HT1080 (cell line): Measurements from ENCODE around the gene CCR5. TPM values are rescaled to one million over a fixed set of nuclear protein-coding genes. Genes with fewer than 3 reads are reported as not detected.
A peak's percentile ranks its signal among the peaks of the same experiment; 100 is the strongest.

Experiments used
- DNase-seq: peaks from one replicate; pipeline ENCODE4 v3.0.0-alpha.2; 2015; ENCODE audit warnings: low read depth
- total RNA-seq: library from RNA; depleted of rRNA; stranded (reverse); fragments of >200 nt; shearing (Covaris generic); gene quantifications from 2 replicates; pipeline ENCODE4 v1.2.3, GENCODE V29; 2014

Gene CCR5
- total RNA-seq, 1 experiment from 2014 or later, result not detected

DNA sequence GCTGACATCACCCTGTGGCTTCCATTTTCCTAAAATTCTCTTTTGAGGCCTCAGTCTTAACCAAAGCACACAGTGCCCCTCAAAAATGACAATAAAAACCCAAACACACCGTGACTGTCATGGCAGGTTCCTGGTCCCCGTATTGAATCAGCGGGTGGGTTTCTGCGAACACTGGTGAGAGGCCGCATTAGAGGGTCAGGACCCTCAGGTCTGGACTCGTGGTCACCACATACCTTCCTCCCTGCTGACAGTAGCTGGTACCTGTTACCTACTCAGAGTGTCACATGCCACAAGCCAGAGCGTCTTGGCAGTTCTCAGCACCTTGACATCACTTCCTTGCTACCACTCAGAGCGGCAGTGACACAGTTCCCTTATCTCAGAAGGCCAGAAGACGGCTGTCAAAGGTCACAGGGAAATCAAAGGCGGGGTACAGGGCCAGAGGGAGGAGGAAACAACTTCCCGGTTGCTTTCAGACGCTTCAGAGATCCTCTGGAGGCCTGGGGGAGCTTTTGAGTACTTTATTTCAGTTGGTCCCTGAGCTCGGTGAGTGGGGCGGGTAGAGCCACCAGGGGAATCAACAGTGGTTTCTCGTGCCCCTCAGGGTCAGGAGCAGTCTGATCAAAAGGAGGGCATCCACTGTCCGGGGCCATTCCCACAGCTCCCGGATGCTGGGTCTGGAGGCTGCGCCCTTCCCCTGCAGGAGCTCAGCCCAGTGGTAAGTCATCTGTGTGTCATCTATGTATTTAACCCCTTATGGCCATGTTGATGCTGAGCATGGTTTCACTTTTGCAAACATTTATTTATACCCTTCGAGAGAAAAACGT is 36.3 kb downstream of the CCR5 start, which contains the start of the genes CCR5AS and CCRL2:
CCR5AS (minus strand) TSS at position 279 of the 824 bp plus-strand sequence.
CCRL2 (plus strand) TSS at position 472 of the 824 bp plus-strand sequence. CDS start 821 bp downstream, outside the sequence.
- DNase-seq, result peak; percentile 80

- DNase-seq, result no peak
Measured at GRCh38 chr3:46407970-46408369, 37.2 kb downstream of the CCR5 start.

DNA sequence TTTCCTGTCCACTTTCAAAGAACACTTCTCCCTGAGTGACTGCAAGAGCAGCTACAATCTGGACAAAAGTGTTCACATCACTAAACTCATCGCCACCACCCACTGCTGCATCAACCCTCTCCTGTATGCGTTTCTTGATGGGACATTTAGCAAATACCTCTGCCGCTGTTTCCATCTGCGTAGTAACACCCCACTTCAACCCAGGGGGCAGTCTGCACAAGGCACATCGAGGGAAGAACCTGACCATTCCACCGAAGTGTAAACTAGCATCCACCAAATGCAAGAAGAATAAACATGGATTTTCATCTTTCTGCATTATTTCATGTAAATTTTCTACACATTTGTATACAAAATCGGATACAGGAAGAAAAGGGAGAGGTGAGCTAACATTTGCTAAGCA is 38.1 kb downstream of the CCR5 start:
- DNase-seq, result no peak

- DNase-seq, result no peak
Measured at GRCh38 chr3:46409739-46410489, 39.2 kb downstream of the CCR5 start.

DNA sequence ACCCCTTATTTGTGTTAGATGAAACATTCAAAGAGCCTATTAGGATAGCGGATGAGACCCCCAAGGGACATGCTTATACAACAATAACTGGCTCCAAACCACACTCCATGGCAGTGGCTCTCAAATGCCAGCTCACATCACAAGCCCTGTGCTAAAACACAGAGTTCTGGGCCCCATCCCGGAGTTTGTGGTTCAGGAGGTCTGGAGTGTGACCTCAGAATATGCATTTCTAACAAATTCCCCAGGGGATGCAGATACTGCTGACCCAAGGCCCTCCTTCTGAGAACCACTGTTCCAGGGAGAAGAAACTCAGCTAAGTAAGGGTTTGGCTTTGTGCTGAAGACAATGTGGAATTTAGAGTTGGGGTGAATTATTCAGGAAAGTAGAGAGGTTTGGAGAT is 39.9 kb downstream of the CCR5 start:
- no peak for DNase-seq

- no peak for DNase-seq
Measured at GRCh38 chr3:46411271-46411670, 40.5 kb downstream of the CCR5 start.

DNA sequence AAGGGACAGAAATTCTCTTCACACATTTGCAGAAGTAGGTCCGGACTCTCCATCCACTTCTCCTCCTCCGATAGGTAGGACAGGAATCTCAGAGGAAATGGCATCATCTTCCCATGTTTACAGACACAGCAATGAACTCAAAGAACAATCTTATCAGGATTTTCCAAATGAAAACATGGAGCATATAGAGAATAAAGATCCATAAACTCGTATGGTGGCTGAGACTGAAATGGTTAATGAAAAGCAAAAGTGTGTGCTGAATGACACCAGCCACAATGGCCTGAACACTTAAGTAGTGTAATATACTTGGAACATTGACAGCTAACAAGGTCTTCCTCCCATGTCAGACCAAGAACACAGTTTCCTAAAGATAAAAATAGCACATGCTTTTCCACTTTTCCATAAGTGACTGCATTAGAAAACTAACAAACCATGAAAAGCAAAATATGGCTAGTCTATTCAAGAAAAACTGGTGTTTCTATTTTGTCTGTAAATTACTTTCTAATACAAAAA is 42.1 kb downstream of the CCR5 start:
- no peak for DNase-seq

DNA sequence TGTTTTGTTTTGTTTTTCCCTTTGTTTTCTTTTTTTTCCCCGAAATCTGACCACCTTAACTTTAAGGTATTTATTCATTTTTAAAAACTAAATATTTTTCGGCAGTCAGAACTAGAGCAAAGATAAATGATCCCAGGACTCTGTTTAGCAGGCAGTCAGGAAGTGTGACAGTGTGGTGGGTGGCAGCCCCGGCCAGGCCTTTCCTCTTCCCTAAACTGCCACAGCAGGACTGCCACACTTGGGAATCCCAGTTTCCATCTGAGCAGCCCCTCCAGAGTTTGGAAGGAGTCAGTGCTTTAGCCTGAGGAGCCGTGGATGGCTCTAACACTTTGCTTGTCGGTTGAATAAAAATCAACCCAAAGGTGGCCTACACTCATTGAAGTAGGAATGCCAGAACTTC is 43.2 kb downstream of the CCR5 start:
- no peak for DNase-seq

DNA sequence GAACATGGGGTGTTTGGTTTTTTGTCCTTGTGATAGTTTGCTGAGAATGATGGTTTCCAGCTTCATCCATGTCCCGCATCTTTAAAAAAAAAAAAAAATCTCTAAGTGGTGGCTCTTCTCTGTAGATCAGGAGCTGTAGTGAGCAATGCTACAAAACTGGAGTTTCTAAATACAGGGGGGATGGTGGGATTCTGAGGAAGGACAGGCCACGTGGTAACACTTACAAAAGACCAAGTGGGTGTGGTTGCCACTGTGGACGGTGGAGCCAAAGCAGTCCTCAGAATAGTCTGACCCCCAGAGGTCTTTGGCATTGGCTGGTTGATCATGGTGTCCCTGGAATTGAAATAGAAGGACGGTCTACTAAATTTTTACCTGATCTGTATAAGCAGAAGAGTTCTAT is 44.0 kb downstream of the CCR5 start:
- no peak for DNase-seq

DNA sequence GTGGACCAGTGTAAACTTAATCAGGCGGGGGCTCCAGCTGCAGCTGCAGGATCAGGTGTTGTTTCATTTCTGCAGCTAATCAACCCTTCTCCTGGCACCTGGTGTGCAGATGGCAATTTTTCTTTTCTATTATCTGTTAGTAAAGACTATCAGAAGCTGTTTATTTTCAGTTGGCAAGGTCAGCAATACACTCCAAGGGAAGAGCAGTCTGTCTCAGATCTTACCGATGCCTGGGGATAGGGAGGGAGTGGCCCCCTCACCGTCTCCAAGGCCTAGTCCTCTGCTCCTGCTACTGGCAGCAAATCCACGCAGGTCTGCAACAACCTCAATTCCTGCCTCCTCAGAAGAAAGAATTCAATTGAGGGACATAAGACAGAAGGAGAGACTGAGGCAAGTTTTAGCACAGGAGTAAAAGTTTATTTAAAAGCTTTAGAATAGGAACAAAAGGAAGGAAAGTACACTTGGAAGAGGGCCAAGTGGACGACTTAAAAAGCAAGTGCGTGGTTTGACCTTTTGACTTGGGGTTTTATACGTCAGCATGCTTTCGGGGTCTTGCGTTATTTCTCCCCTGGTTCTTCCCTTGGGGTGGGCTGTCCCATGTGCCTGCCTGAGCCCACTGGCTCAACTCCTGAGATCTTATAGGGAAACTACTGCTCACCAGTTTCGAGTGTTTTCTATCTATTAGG is 45.5 kb downstream of the CCR5 start:
- no peak for DNase-seq

DNA sequence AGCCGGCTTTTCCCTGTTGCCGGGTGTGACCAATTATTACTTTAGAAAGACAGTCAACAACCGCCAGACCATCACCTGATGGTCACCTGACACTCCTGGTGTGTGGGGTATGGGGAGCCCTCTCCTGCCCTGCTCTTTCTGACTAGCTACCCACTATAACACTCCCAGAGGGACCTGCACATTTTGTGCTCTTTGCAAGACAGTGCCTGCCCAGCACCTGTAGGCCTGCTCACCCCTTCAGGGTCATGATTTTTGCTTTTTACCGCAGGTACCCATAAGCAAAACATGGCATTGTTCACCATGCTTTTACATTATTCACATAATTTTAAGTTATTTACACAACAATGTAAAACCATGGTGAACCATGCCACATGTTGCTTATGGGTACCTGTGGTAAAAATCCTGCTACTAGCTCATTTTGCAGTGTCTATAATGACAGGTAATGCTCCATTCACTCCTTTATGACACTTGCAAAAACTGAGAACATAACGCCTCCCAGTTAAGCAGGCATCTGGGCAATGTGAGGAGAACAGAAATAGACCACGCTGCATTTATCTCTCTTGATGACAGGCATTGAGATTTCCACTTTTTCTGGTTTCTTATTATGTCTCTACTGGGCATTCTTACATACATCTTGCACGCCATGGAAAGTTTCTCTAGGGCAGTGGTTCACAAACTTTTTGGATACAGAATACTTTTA is 46.2 kb downstream of the CCR5 start:
- no peak for DNase-seq

DNA sequence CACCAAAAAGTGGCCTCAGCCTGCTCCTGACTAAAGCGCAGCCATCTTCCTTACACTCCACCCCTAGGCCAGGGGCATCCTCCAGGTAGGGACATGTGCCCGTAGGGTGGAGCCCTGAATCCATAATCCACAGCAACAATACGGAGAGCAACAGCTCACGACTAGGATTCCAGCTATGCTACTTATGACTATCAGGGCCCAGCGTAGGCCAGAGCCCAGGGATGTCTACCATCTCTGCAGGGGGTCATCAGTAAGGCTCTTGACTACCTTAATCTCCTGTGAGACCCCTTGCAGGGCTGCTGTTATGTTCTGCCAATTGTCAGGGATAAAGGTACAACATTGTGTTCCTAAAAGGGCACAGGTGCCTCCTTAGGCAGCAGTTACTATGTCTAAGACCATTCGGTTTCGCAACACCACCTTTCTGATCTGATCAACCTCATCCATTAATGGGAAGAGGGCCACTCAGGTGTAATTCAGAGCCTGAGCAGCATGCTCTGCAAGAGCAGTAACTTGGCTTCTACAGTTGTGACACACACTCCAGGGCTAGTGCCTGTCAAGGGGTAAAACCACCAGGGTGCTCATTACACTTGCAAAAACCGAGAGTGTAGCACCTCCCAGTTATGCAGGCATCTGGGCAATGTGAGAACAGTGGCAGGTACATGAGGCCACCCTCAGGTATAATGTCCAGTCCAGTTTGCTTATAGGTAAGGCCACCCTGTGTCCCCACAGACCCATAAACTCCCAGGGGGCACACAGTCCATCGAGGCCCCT is 47.3 kb downstream of the CCR5 start:
- DNase-seq, result no peak

DNA sequence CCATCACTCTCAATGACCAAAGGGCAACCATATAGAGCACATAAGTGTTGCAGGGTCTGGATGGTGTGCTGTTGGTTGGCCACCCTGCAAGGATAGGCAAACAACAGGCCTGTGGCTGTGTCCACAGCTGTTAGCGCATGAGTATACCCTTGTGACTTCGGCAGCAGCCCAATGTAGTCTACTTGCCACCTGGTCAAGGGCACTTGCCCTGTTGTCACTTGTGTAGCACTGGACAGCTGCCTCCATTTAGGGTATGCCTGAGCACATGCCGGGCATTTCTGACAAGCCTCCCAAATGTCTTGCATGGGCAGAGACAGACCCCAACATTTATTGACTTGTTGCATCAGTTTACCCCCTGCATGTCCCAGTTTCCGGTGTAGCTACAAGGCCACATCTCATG is 49.1 kb downstream of the CCR5 start:
- no peak for DNase-seq

- DNase-seq, result no peak
Measured at GRCh38 chr3:46420931-46421330, 50.2 kb downstream of the CCR5 start.

DNA sequence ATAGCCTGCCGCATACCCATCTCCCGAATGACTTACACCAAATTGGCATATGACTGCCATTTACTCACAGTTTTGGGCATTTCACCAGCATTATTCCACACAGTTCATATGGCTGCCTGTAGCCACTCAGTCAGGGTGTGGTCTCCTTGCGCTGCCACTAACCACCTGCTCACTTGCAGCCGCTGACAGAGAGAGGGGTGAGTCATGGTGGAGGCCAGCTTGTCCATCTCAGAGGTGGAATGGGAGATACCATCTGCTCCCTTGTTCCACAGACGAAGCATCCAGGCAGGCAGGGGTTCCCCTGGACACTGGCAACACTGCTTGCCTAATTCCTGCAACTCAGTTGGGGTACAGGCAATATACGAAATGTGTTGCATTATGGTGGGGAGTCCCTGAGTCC is 51.9 kb downstream of the CCR5 start:
- peak; percentile 90 for DNase-seq

DNA sequence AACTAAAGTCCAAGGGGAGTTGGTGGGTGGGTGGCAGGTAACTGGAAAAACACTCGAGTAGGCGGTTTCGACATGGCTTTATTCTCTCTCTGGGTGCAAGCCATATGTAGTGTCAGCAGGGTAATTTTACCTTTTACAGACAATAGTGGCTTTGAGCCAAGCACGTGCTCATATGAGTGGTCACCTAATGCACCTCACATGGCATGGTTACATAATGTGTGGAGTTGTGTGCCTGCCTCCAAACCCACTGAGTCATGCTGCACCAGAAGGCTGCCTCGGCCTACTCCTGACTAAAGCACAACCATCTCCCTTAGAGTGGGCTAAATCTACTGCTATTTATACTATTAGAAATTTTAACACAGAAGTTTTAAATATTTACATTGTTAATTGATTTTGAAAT is 52.8 kb downstream of the CCR5 start:
- DNase-seq, result peak; percentile 87
